Retinal pigment epithelial cell (primary cell): ENCODE measurements around the gene PSMD12.

ENCODE experiments used
- DNase-seq: peaks from one replicate; pipeline ENCODE4 v3.0.0-alpha.2; 2010; ENCODE audit warnings: low read depth
- H3K4me3 ChIP-seq: 2 replicates; pipeline ENCODE4 v1.5.1; 2011; ENCODE audit warnings: mild to moderate bottlenecking, low read length, control low read depth, moderate library complexity
- CTCF ChIP-seq: conservative IDR thresholded peaks from 2 replicates; pipeline ENCODE4 v1.5.1; 2011; ENCODE audit warnings: low read depth, low read length, control low read depth, inconsistent platforms

PSMD12 gene

GRCh38 chr17:67364847-67365737 lies 1.3 kb downstream of the PSMD12 start:
- no peak for TF ChIP-seq CTCF
- no peak for DNase-seq
- H3K4me3 ChIP-seq = peak overlapping the region; percentile 99

GRCh38 chr17:67362173-67362572 lies 4.2 kb downstream of the PSMD12 start:
- TF ChIP-seq CTCF = no peak
- no peak overlapping the region for H3K4me3 ChIP-seq
- DNase-seq = no peak

GRCh38 chr17:67360880-67361279 lies 5.5 kb downstream of the PSMD12 start:
- no peak for DNase-seq
- H3K4me3 ChIP-seq = no peak overlapping the region
- no peak for TF ChIP-seq CTCF

- H3K4me3 ChIP-seq = no peak overlapping the region
- TF ChIP-seq CTCF = peak; percentile 51
- no peak for DNase-seq
Measured at GRCh38 chr17:67359960-67360791, 6.2 kb downstream of the PSMD12 start.

GRCh38 chr17:67358612-67359011 lies 7.8 kb downstream of the PSMD12 start:
- no peak for TF ChIP-seq CTCF
- DNase-seq = no peak
- no peak overlapping the region for H3K4me3 ChIP-seq

- H3K4me3 ChIP-seq = no peak overlapping the region
- no peak for DNase-seq
- TF ChIP-seq CTCF = no peak
Measured at GRCh38 chr17:67353929-67354574, 12.3 kb downstream of the PSMD12 start.
